Panc1 (cell line): ENCODE results near the gene CASP9.

Experiments
- CTCF ChIP-seq: fragments of 450-650 bp; IDR thresholded peaks from 2 replicates; pipeline ENCODE4 v1.5.1; 2017; ENCODE audit warnings: mild to moderate bottlenecking
- POLR2AphosphoS5 ChIP-seq: IDR thresholded peaks from 2 replicates; pipeline ENCODE4 v1.6.1; 2012; ENCODE audit warnings: mild to moderate bottlenecking, low read depth, low read length, moderate library complexity
- REST ChIP-seq, 2 experiments: IDR thresholded peaks; 2 replicates each; pipeline ENCODE4 v1.6.1; 2011 to 2012; ENCODE audit warnings: low read depth in 2 of 2, control low read depth in 1 of 2, low read length in 1 of 2, mild to moderate bottlenecking in 1 of 2, moderate library complexity in 1 of 2; ENCODE audit not compliant: insufficient read depth in 1 of 2
- SIN3A ChIP-seq: IDR thresholded peaks from 2 replicates; pipeline ENCODE4 v1.6.1; 2012; ENCODE audit warnings: low read depth, mild to moderate bottlenecking, low read length, moderate library complexity, borderline replicate concordance; ENCODE audit not compliant: insufficient read depth
- TCF7L2 ChIP-seq: IDR thresholded peaks from 2 replicates; pipeline ENCODE4 v1.6.1; 2011; ENCODE audit warnings: mild to moderate bottlenecking, low read depth, low read length, inconsistent platforms

- no peak for TF ChIP-seq CTCF
- no peak for TF ChIP-seq REST (IDR thresholded peaks at IDR 0.05; ENCODE audit: insufficient read depth in 1 of 2, low read depth in 2 of 2, low read length in 1 of 2)
- TF ChIP-seq POLR2AphosphoS5, result no peak
- TF ChIP-seq SIN3A, result no peak
- TF ChIP-seq TCF7L2, result no peak
These were observed 4.4 kb downstream of the CASP9 start for GRCh38 chr1:15519625-15520024.
